Glomerular visceral epithelial cell (primary cell): ENCODE results near the gene PRSS1.
A peak's percentile ranks its signal among the peaks of the same experiment; 100 is the strongest.
"Not testable (repeated sequence)": the region's sequence is repeated elsewhere in the genome, so short reads cannot be mapped to it uniquely, and the experiment has no call there.

ENCODE experiments used
- DNase-seq: peaks from one replicate; pipeline ENCODE4 v3.0.0-alpha.2; 2016; ENCODE audit errors: extremely low spot score

The PRSS1 gene

DNA sequence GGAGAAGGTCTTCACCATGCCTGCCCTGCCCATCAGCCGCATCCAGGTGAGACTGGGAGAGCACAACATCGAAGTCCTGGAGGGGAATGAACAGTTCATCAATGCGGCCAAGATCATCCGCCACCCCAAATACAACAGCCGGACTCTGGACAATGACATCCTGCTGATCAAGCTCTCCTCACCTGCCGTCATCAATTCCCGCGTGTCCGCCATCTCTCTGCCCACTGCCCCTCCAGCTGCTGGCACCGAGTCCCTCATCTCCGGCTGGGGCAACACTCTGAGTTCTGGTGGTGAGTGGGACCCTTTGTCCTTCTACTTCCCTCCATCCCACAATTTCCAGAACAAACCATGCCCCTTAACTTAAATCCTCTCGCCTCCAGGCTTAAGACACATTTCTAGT, 24.0 kb downstream of the PRSS1 start:
- DNase-seq, result no peak

- no peak for DNase-seq
Measured at GRCh38 chr7:142773937-142774744, 24.9 kb downstream of the PRSS1 start.

- DNase-seq, result peak; percentile 5
Measured at GRCh38 chr7:142774826-142775225, 25.6 kb downstream of the PRSS1 start.

- not testable (repeated sequence) for DNase-seq
Measured at GRCh38 chr7:142775351-142776115, 26.3 kb downstream of the PRSS1 start.

- DNase-seq, result peak; percentile 7
Measured at GRCh38 chr7:142776206-142776844, 27.1 kb downstream of the PRSS1 start.

- not testable (repeated sequence) for DNase-seq
Measured at GRCh38 chr7:142776845-142777225, 27.6 kb downstream of the PRSS1 start.

- DNase-seq, result no peak
Measured at GRCh38 chr7:142777318-142777717, 28.0 kb downstream of the PRSS1 start.

DNA sequence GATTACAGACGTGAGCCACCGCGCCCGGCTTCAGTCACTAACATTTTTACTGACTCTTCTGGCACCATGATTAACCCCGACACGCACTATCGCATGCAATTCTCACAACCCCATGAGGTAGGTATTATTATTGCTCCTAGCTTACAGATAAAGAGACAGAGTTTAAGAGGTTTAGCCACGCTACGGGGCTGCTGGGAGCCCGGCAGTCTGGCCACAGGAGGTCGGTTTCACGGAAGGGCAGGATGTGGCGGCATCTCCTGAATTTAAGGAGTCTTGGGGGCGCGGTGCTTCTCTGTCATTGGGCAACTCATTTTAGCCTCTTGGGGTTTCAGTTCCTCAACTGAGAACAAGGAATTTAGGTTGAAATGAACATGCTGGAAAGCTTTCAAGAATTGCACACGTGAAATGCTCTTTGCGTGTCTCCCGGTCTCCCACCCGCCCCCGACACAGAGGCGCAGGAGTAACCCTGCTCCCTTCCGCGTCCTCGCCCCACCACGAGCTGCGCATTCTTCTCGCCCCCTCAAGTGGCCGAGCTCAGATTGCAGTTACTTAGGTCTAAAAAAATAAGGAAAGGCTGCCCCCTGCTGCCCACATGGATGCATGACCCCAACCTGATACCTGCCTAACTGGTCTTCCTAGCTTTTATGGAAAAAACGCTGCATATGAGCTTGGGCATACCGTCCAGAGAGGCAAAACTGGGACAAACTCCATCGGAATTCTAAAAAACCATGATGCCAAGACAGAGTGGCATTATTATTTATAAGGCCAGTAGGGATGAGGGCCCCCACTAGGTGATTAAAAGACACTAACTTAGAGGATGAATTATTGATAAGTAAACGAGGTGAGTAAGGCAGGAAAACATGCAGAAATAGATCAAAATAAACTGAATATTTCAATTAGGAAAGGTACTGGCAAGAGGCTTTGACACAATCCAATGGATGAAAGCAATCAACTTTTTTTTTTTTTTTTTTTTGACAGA, 33.9 kb downstream of the PRSS1 start:
- DNase-seq, result peak; percentile 82

DNA sequence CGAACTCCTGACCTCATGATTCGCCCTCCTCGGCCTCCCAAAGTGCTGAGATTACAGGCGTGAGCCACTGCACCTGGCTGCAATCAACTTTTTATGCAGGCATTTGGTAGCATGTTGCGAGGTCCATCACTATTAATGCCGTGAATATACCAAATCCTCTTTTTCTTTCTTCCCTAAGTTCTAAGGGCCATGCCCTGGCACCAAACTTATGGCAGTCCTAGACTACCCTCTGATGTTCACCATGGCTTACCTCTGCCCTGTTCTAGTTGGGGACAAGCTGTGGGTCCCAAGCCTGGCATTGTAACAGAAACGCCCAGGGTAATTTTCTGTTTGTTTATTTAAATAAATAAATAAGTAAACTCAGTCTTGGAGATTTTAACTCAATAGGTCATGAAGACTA, 34.8 kb downstream of the PRSS1 start:
- DNase-seq, result no peak

DNA sequence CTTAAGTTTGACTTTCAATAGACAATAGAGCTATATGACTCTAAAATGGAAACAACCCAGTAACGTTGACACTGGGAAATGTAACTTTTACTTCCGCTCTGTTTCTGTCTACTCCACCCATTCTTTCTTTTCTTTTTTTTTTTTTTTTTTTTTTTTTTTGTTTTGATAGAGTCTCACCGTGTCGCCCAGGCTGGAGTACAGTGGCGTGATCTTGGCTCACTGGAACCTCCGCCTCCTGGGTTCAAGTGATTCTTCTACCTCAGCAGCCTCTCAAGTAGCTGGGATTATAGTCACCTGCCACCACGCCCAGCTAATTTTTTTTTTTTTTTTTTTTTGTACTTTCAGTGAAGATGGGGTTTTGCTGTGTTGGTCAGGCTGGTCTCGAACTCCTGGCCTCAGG, 35.4 kb downstream of the PRSS1 start:
- no peak for DNase-seq

DNA sequence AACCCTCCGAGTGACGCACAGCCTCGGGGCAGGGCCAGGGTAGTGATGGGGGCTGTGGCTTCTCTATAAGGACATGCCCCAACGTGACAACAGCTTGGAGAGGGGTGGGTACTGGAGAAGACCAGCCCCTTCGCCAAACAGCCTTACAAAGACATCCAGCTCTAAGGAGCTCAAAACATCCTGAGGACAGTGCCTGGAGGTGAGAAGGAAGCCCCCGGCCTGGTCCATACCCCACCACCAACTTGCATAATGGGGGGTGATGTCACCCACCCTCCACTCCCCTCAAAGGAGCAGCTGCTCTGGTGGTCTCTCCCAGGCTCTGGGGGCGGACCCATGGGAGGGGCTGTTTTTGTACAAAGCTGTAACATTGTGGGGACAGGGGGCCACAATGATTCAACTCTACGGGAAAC, 36.6 kb downstream of the PRSS1 start:
- DNase-seq, result no peak

DNA sequence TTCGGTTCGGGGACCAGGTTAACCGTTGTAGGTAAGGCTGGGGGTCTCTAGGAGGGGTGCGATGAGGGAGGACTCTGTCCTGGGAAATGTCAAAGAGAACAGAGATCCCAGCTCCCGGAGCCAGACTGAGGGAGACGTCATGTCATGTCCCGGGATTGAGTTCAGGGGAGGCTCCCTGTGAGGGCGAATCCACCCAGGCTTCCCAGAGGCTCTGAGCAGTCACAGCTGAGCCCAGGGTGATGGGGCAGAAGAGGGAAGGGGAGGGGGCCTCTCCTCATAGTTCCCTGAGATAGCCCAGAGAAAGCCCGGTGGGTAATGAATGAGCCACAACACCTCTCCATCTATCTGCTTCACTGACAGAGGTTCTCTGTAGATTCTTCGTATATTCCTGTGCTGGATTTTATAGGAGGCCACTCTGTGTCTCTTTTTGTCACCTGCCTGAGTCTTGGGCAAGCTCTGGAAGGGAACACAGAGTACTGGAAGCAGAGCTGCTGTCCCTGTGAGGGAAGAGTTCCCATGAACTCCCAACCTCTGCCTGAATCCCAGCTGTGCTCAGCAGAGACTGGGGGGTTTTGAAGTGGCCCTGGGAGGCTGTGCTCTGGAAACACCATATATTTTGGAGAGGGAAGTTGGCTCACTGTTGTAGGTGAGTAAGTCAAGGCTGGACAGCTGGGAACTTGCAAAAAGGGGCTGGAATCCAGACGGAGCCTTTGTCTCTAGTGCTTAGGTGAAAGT, 37.9 kb downstream of the PRSS1 start:
- no peak for DNase-seq

DNA sequence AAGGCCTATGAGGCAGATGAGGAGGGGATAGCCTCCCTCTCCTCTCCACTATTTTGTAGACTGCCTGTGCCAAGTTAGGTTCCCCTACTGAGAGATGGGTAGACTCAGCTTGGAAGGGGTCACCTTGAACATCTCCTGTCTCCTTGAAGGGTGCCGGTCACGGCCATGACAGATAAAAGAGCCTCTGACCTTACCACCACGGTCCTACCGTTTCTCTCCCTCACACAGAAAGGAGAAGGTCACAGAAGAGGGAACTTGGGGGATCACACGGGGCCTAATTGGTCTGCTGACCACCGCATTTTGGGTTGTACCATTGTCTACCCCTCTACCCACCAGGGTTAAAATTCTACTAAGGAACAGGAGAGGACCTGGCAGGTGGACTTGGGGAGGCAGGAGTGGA, 38.5 kb downstream of the PRSS1 start:
- DNase-seq, result no peak

GRCh38 chr7:142788303-142789289, 39.3 kb downstream of the PRSS1 start:
- no peak for DNase-seq

- DNase-seq, result no peak
Measured at GRCh38 chr7:142789441-142789840, 40.2 kb downstream of the PRSS1 start.

GRCh38 chr7:142790056-142790455, 40.8 kb downstream of the PRSS1 start:
- DNase-seq, result no peak

- no peak for DNase-seq
Measured at GRCh38 chr7:142790555-142790954, 41.3 kb downstream of the PRSS1 start.

DNA sequence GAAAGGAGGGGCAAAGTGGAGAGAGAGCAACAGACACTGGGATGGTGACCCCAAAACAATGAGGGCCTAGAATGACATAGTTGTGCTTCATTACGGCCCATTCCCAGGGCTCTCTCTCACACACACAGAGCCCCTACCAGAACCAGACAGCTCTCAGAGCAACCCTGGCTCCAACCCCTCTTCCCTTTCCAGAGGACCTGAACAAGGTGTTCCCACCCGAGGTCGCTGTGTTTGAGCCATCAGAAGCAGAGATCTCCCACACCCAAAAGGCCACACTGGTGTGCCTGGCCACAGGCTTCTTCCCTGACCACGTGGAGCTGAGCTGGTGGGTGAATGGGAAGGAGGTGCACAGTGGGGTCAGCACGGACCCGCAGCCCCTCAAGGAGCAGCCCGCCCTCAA, 42.2 kb downstream of the PRSS1 start:
- DNase-seq, result no peak

- DNase-seq, result no peak
Measured at GRCh38 chr7:142792129-142792528, 42.9 kb downstream of the PRSS1 start.

- no peak for DNase-seq
Measured at GRCh38 chr7:142792593-142792992, 43.3 kb downstream of the PRSS1 start.
